Measurements from ENCODE around the gene FANCE.
"Not testable (repeated sequence)": the region's sequence is repeated elsewhere in the genome, so short reads cannot be mapped to it uniquely, and the experiment has no call there.

Gene FANCE

GRCh38 chr6:35435074-35435837 is 16.9 kb upstream of the FANCE start:
- DNase-seq, result no peak

DNA sequence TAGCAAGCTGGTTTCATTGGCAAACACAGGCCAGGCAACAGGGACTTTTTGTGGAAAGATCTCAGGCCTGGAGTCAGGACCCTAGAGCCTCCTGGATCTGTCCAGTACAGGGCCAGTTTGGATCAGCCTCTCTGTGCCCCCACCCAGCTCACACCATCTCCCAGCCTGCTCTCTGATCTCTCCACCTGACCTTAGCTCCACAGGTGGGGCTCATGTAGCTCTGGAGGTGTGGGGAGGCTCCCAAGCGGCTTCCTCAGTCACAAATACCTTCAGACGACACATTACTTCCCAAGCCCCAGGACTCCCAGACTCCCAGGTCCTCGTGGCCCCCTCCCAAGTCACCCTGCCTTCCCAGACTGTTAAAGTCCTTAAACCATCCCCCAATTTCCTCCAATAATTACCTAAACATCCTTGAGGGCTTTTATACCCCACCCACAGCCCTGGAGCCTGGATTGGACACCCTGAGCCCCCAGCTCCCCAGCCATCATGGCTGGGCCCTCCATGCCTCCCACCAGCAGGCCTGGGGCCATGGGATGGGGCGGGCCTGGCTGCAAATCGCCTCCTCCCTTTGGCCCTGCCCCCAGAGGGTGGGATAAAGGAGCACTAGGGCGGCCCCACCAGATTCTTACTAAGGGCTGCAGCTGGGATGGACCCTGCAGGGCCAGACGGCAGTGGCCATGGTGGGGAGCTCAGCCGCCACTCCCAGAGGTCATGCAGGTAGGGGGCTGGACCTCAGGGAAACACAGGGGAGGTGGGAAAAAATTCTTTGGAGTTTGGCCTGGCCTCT is 15.9 kb upstream of the FANCE start:
- DNase-seq, result no peak

GRCh38 chr6:35438378-35439065 is 13.6 kb upstream of the FANCE start:
- not testable (repeated sequence) for DNase-seq

DNA sequence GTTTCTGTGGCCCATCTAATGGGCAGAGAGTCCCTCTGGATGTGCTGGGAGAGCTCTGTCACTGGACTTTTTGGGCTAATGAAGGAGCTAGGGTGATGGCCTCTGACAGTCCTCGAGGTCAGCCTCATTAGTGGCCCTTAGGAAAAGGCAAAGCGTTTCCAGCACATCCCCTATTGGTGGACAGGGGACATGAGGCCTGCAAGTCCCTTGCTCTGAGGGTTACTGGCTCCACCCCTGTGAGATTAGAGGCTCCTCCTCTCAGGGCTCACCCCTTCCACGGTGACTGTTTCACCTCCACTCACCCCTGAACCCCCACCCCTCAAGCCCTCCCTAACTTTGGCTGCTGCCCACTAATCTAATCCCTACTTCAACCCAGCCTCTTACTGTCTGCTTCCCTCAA is 12.8 kb upstream of the FANCE start:
- DNase-seq, result no peak

GRCh38 chr6:35441205-35441604 is 10.9 kb upstream of the FANCE start:
- no peak for DNase-seq

DNA sequence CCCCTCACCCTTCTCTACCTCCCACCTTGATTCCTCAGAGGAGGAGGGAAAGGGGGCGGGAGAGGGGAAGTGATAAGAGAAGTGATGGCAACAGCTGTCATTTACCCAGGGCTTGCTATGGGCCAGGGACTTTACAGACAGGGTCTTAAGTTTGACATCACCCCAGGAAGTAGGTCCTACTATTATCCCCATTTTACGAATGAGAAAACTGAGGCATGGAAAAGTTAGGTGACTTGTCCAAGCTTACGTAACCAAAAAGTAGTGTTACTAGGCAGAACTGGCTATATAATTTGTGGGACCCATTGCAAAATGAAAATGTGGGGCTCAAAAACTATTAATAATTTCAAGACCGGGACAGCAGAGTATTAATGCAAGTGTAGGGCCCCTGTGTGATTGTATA is 10.5 kb upstream of the FANCE start:
- DNase-seq, result no peak

GRCh38 chr6:35442693-35443092 is 9.4 kb upstream of the FANCE start:
- DNase-seq, result no peak

GRCh38 chr6:35443341-35444030 is 8.7 kb upstream of the FANCE start:
- no peak for DNase-seq

DNA sequence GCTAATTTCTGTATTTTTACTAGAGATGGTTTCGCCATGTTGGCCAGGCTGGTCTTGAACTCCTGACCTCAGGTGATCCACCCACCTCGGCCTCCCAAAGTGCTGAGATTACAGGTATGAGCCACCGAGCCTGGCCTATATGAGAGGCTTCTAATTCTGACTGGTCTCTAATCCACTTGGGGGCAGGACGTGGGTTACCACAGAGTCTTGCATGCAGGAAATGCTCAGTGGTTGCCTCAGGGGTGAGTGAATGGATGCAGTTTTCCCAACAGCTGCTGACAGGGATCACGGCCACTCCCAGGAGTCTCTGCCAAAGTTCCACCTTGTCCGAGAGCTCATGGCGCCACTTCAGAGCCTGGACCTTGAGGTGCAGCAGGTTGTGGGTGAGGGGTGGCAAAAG is 6.4 kb upstream of the FANCE start:
- peak; percentile 34 for DNase-seq

- no peak for DNase-seq
Measured at GRCh38 chr6:35448191-35448590, 3.9 kb upstream of the FANCE start.

- peak; percentile 79 for DNase-seq
Measured at GRCh38 chr6:35449287-35449881, 2.8 kb upstream of the FANCE start.

- no peak for DNase-seq
Measured at GRCh38 chr6:35451354-35452182, 570 bp upstream of the FANCE start.

DNA sequence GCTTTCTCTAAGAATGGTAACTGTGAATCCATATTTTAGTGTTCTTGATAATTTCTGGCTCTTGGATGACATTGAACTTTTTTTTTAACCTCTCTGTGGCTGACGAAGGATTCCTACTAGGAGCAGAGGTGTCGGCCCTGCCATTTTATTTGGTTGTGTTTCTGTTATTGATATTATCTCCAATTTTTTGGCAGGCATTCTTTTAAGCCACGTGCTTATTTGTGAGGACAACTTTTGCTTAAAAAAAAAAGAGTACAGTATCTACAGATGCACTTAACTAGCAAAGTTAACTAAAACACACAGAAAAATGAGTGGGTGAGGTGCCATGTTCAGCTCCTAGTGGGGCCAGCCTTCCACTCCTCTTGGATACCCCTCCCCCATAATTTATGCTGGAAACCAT is 1.1 kb downstream of the FANCE start:
- no peak for DNase-seq

DNA sequence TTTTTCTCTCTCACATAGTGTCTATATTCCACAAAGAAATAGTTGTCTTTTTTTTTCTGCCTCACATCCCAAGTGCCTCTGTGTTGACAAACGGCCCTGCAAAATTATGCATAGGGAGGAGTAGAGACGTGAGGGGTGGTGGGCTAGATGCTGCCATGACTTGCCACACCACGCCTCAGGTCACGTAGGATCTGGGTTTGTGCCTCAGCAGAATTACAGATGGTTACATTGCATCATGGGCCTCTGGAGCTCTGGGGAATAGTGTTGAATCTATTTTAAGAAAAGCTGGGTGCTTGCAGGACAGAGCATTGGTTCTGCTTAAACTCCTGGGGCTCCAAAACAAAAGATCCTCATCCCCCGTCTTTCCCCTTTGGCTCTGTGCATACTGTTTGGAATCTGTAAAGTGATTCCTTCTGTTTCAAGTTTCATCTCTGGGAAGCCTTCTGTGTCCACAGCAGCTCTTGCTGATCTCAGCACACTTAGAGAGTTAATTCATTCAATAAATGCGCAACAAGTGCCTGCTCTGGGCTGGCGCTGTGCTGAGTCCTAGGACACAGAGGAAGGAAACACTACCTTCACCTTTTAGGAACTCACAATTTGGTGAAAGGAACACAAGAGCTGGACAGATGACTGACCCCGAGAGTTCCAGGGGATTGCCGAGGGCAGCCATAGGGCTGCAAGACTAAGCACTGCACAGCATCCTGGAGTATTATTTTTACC is 2.4 kb downstream of the FANCE start:
- no peak for DNase-seq

DNA sequence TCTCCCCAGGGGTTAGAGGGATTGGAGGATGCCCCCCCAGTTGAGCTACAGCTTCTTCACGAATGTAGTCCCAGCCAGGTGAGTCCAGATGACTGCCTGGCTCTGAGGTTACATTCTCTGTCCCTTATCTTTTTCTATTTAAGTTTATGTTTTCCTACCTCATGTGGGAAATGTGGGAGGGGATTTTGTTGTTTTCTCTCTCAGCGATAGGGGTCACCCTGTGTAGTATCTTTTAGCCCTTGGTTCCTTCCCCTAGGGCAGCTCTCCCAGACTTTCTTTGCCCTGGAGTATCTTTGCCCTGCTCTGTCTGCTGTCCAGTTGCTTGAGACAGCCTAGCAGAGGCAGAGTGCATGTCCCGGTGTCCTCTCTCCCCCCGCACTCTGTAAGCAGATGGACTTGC is 5.8 kb downstream of the FANCE start:
- no peak for DNase-seq

GRCh38 chr6:35461270-35461669 is 9.1 kb downstream of the FANCE start:
- no peak for DNase-seq

- DNase-seq, result no peak
Measured at GRCh38 chr6:35463292-35463691, 11.2 kb downstream of the FANCE start.

DNA sequence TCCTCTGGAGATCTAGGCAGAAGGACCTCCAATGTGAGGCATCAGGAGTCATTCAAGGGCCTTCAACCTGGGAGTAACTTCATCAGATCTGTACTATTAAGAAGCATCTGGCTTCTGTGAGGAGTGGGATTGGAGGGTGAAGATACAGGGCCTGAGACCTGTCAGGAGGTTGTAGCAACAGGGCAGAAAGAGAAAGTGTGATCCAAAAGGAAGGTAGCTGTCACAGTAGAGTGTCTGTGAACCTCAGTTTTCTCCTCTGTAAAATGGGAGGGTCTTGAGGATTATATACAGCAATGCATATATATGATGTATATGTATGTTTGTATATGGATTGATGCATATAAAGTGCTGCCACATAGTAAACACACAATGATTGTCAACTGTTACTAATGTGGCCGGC is 13.5 kb downstream of the FANCE start:
- DNase-seq, result no peak

DNA sequence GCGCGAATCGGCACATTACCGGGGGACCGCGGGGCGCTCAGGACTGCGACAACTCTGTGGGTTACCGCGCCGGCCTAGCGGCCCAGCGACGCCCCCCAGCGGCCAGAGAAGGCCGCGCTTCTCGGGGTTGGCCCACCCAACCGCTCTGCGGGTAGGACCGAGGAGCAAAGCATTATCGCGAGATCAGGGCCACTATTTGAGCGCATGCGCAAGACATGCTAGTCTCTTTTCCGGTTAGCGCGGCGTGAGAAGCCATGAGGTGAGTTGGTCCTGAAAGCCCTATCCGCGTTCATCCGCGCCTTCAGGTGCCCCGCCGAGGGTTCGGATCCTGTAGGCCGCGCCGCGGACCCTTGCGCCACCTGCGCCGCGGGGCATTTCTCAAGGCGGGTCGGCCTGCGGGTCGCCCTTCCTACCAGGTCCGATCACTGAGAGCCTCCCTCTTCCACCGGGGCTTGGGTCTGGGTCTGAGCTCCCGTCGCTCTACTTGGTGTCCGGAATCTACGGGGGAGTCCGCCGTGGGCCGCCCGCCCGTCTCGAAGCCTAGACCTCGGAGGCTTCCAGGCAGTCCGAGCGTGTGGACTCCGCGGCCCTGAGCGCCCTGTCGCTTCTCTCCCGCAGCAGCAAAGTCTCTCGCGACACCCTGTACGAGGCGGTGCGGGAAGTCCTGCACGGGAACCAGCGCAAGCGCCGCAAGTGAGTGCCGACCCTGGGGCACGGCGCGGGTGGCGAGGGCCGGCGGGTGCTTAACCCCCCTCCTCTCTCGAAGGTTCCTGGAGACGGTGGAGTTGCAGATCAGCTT is 16.2 kb downstream of the FANCE start, which contains the start of gene RPL10A:
Gene RPL10A (plus strand): TSS at position 221 of the 799 bp plus-strand sequence. CDS start 34 bp downstream, at position 255.
- peak; percentile 98 for DNase-seq
